Measurements from ENCODE around the gene PRIM2. TPM values are rescaled to one million over a fixed set of nuclear protein-coding genes. Genes with fewer than 3 reads are reported as not detected.
"Not testable (repeated sequence)": the region's sequence is repeated elsewhere in the genome, so short reads cannot be mapped to it uniquely, and the experiment has no call there.

PRIM2 gene
- total RNA-seq, 2 donors from 2014 or later, result 7.3 to 11.4 TPM

DNA sequence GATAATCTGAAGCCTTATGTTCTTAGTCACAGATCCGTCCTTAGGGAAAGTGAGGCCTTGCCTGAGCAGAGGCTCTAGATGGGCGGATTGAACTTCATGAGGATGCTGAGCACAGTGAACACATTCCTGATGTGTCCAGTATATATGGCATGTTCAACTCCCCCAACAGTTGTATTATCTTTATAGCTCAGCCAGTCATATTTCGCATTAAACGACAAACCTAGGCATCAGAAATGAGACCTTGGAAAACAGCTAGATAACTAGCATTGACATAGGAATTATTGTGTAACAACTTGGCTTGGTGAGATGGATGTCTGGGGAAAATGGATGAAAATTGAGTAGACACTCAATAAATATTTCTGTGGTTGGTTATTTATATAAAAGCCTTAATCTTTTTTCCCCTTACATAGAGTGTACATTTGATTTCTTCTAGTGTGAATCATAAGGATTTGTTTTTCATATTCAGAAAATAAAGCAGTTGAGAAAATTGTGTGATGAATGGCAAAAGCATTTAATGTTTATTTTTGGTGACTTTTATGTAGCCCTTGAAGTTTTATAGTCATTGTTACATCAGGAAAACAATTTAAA, 169.2 kb downstream of the PRIM2 start:
- not testable (repeated sequence) for H3K27me3 ChIP-seq (replicated peaks; ENCODE audit: insufficient read depth); H3K4me1 ChIP-seq (ENCODE audit: control insufficient read depth in 1 of 2, low read depth in 2 of 2); H3K4me3 ChIP-seq; DNase-seq (ENCODE audit: low spot score); ATAC-seq (ENCODE audit: insufficient number of reproducible peaks, low FRiP score, low read depth); H3K36me3 ChIP-seq; H3K27ac ChIP-seq; H3K9me3 ChIP-seq

GRCh38 chr6:57488551-57488950, 171.1 kb downstream of the PRIM2 start:
- H3K4me3 ChIP-seq; H3K9me3 ChIP-seq; H3K36me3 ChIP-seq; H3K4me1 ChIP-seq (ENCODE audit: control insufficient read depth in 1 of 2, low read depth in 2 of 2); DNase-seq (ENCODE audit: low spot score); ATAC-seq (ENCODE audit: insufficient number of reproducible peaks, low FRiP score, low read depth); H3K27me3 ChIP-seq (replicated peaks; ENCODE audit: insufficient read depth); H3K27ac ChIP-seq: not testable (repeated sequence)

DNA sequence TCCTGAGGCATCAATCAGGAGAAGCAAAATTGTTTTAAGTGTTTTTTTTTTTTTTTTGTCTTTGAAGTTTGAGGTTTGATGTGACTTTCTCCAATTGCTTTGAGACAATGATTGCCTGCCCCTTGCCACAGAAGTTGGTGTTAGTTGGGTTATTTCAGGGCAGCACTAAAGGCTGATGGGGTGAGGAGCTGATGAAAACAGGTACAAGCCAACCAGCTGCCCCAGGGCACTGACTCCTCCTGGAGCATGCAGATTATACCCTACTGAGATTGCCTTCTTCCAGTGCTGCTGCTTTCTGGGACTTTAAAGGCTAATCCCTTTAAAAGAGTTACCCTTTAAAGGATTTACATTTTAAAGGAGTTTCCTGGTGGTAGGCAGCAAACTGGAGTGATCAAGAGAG, 172.5 kb downstream of the PRIM2 start:
- H3K4me1 ChIP-seq (ENCODE audit: control insufficient read depth in 1 of 2, low read depth in 2 of 2); H3K9me3 ChIP-seq; H3K36me3 ChIP-seq; H3K4me3 ChIP-seq; H3K27me3 ChIP-seq (replicated peaks; ENCODE audit: insufficient read depth); DNase-seq (ENCODE audit: low spot score); ATAC-seq (ENCODE audit: insufficient number of reproducible peaks, low FRiP score, low read depth); H3K27ac ChIP-seq: not testable (repeated sequence)

- not testable (repeated sequence) for DNase-seq (ENCODE audit: low spot score); H3K4me1 ChIP-seq (ENCODE audit: control insufficient read depth in 1 of 2, low read depth in 2 of 2); H3K4me3 ChIP-seq; H3K27ac ChIP-seq; ATAC-seq (ENCODE audit: insufficient number of reproducible peaks, low FRiP score, low read depth); H3K27me3 ChIP-seq (replicated peaks; ENCODE audit: insufficient read depth); H3K36me3 ChIP-seq; H3K9me3 ChIP-seq
These were observed 174.4 kb downstream of the PRIM2 start for GRCh38 chr6:57491795-57492194.

- not testable (repeated sequence) for H3K36me3 ChIP-seq; DNase-seq (ENCODE audit: low spot score); ATAC-seq (ENCODE audit: insufficient number of reproducible peaks, low FRiP score, low read depth); H3K4me3 ChIP-seq; H3K4me1 ChIP-seq (ENCODE audit: control insufficient read depth in 1 of 2, low read depth in 2 of 2); H3K27ac ChIP-seq; H3K27me3 ChIP-seq (replicated peaks; ENCODE audit: insufficient read depth); H3K9me3 ChIP-seq
These were observed 178.8 kb downstream of the PRIM2 start for GRCh38 chr6:57496251-57496650.

GRCh38 chr6:57500368-57501021, 183.1 kb downstream of the PRIM2 start:
- H3K27ac ChIP-seq; H3K36me3 ChIP-seq; H3K9me3 ChIP-seq; H3K4me1 ChIP-seq (ENCODE audit: control insufficient read depth in 1 of 2, low read depth in 2 of 2); H3K27me3 ChIP-seq (replicated peaks; ENCODE audit: insufficient read depth); H3K4me3 ChIP-seq; DNase-seq (ENCODE audit: low spot score); ATAC-seq (ENCODE audit: insufficient number of reproducible peaks, low FRiP score, low read depth): not testable (repeated sequence)

- not testable (repeated sequence) for H3K27ac ChIP-seq; H3K36me3 ChIP-seq; H3K9me3 ChIP-seq; H3K27me3 ChIP-seq (replicated peaks; ENCODE audit: insufficient read depth); ATAC-seq (ENCODE audit: insufficient number of reproducible peaks, low FRiP score, low read depth); H3K4me1 ChIP-seq (ENCODE audit: control insufficient read depth in 1 of 2, low read depth in 2 of 2); DNase-seq (ENCODE audit: low spot score); H3K4me3 ChIP-seq
These were observed 185.0 kb downstream of the PRIM2 start for GRCh38 chr6:57502387-57502786.

GRCh38 chr6:57505251-57505650, 187.8 kb downstream of the PRIM2 start:
- not testable (repeated sequence) for DNase-seq (ENCODE audit: low spot score); H3K4me3 ChIP-seq; H3K27ac ChIP-seq; ATAC-seq (ENCODE audit: insufficient number of reproducible peaks, low FRiP score, low read depth); H3K4me1 ChIP-seq (ENCODE audit: control insufficient read depth in 1 of 2, low read depth in 2 of 2); H3K27me3 ChIP-seq (replicated peaks; ENCODE audit: insufficient read depth); H3K9me3 ChIP-seq; H3K36me3 ChIP-seq

- not testable (repeated sequence) for H3K36me3 ChIP-seq; ATAC-seq (ENCODE audit: insufficient number of reproducible peaks, low FRiP score, low read depth); H3K9me3 ChIP-seq; H3K4me1 ChIP-seq (ENCODE audit: control insufficient read depth in 1 of 2, low read depth in 2 of 2); H3K27me3 ChIP-seq (replicated peaks; ENCODE audit: insufficient read depth); H3K4me3 ChIP-seq; DNase-seq (ENCODE audit: low spot score); H3K27ac ChIP-seq
These were observed 193.0 kb downstream of the PRIM2 start for GRCh38 chr6:57510390-57510789.

DNA sequence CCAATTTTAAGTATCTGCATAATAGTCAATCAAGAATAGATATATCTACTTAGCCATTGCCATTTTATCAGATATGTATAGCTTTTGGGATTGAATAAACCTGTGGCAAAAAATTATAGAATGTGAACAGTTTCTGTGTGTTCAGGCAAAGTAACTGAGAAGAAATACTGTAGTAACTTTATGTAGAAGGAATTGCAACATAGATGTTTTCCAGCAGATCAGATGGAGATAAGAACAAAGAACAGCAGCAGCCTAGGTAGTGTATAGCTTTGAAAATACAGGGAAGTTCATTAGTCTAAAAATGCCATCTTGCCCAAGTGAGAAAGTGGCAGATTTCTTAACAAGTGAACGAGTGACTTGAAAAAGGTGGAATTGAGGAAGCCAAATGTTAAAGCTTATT, 197.7 kb downstream of the PRIM2 start:
- ATAC-seq (ENCODE audit: insufficient number of reproducible peaks, low FRiP score, low read depth); H3K4me3 ChIP-seq; DNase-seq (ENCODE audit: low spot score); H3K36me3 ChIP-seq; H3K9me3 ChIP-seq; H3K4me1 ChIP-seq (ENCODE audit: control insufficient read depth in 1 of 2, low read depth in 2 of 2); H3K27me3 ChIP-seq (replicated peaks; ENCODE audit: insufficient read depth); H3K27ac ChIP-seq: not testable (repeated sequence)

- DNase-seq (ENCODE audit: low spot score); H3K36me3 ChIP-seq; H3K4me3 ChIP-seq; H3K27ac ChIP-seq; H3K27me3 ChIP-seq (replicated peaks; ENCODE audit: insufficient read depth); H3K4me1 ChIP-seq (ENCODE audit: control insufficient read depth in 1 of 2, low read depth in 2 of 2); ATAC-seq (ENCODE audit: insufficient number of reproducible peaks, low FRiP score, low read depth); H3K9me3 ChIP-seq: not testable (repeated sequence)
These were observed 198.4 kb downstream of the PRIM2 start for GRCh38 chr6:57515845-57516244.

GRCh38 chr6:57516776-57517175, 199.3 kb downstream of the PRIM2 start:
- not testable (repeated sequence) for H3K36me3 ChIP-seq; ATAC-seq (ENCODE audit: insufficient number of reproducible peaks, low FRiP score, low read depth); H3K27me3 ChIP-seq (replicated peaks; ENCODE audit: insufficient read depth); DNase-seq (ENCODE audit: low spot score); H3K9me3 ChIP-seq; H3K4me1 ChIP-seq (ENCODE audit: control insufficient read depth in 1 of 2, low read depth in 2 of 2); H3K27ac ChIP-seq; H3K4me3 ChIP-seq

- not testable (repeated sequence) for H3K27ac ChIP-seq; ATAC-seq (ENCODE audit: insufficient number of reproducible peaks, low FRiP score, low read depth); H3K4me1 ChIP-seq (ENCODE audit: control insufficient read depth in 1 of 2, low read depth in 2 of 2); H3K9me3 ChIP-seq; H3K27me3 ChIP-seq (replicated peaks; ENCODE audit: insufficient read depth); DNase-seq (ENCODE audit: low spot score); H3K36me3 ChIP-seq; H3K4me3 ChIP-seq
These were observed 201.8 kb downstream of the PRIM2 start for GRCh38 chr6:57519198-57519597.
